GM06990 (cell line): ENCODE measurements around the gene HADHB.

Experiments
- DNase-seq: peaks from one replicate; pipeline ENCODE4 v3.0.0-alpha.2; 2011; ENCODE audit not compliant: insufficient read length; ENCODE audit errors: extremely low read depth
- H3K27me3 ChIP-seq: replicated peaks from 2 replicates; pipeline ENCODE4 v1.6.0; 2011; ENCODE audit warnings: low read length; ENCODE audit not compliant: control insufficient read depth, insufficient read depth
- H3K36me3 ChIP-seq: 2 replicates; pipeline ENCODE4 v1.5.1; 2011; ENCODE audit warnings: low read length; ENCODE audit not compliant: control insufficient read depth, insufficient read depth
- H3K4me3 ChIP-seq: replicated peaks from 2 replicates; pipeline ENCODE4 v1.5.1; 2011; ENCODE audit warnings: low read depth, mild to moderate bottlenecking, control low read depth, low read length
- CTCF ChIP-seq: IDR thresholded peaks from 2 replicates; pipeline ENCODE4 v1.5.1; 2011; ENCODE audit warnings: low read length, control low read depth, mild to moderate bottlenecking, inconsistent platforms; ENCODE audit not compliant: insufficient read depth, poor library complexity, severe bottlenecking

Gene HADHB

DNA sequence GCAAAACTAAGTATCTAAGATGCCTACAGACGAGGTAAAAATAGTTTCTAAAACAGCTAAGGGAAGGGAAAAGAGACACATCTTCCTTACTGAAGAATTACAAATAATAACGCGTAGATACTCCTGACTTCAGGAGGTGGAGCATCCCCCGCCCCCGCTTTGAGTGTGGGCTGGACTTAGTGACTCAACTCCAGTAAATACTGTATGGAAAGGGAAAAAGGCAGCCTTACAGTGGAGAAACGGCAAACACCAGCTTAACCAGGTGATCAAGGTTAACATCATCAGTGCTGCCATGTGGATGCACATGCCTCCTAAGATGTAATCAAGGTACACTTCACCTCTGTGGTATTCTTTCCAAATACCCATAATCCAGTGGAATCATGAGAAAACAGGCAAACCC is 47.9 kb downstream of the HADHB start:
- DNase-seq: no peak
- no peak overlapping the region for H3K4me3 ChIP-seq
- TF ChIP-seq CTCF: no peak

GRCh38 chr2:26295511-26295910 is 50.8 kb downstream of the HADHB start:
- no peak overlapping the region for H3K4me3 ChIP-seq
- no peaks in the 10 kb centered on the region for H3K27me3 ChIP-seq
- H3K36me3 ChIP-seq: no peaks in the 10 kb centered on the region
- TF ChIP-seq CTCF: no peak
- DNase-seq: no peak

More for the DNA sequence above, 47.9 kb downstream of the HADHB start:
- Histone ChIP-seq H3K27me3 (no peaks in the 10 kb centered on the region), H3K36me3 (0 out of 2 replicates have a peak, but pooled peaks cover 2% of the 10 kb centered on the region)

- Histone ChIP-seq H3K27me3 (no peaks in the 10 kb centered on the region), H3K36me3 (no peaks in the 10 kb centered on the region), H3K4me3 (no peak overlapping the region)
- no peak for TF ChIP-seq CTCF
- no peak for DNase-seq
Measured at GRCh38 chr2:26297061-26297460, 52.3 kb downstream of the HADHB start.

DNA sequence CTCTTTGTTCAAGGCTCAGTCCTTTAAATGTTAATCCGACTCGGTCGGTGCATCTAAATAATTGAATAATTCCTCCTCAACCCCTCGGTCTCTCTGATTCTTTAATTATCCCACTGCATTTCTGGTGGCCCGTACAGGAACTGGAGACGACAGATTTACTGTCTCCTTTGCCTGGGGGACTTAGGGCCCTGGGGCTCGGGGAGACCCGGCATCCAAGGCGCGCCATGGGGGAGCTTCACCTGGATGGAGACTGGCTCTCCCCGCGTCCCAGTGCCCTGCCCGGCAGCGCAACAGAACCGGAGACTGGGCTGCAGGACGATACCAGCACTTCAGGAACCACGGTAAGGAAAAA is 53.5 kb downstream of the HADHB start:
- no peak for DNase-seq
- no peaks in the 10 kb centered on the region for H3K27me3 ChIP-seq
- no peak for TF ChIP-seq CTCF
- no peak overlapping the region for H3K4me3 ChIP-seq
- no peaks in the 10 kb centered on the region for H3K36me3 ChIP-seq

GRCh38 chr2:26298638-26299393 is 54.1 kb downstream of the HADHB start:
- DNase-seq: peak; percentile 47
- no peaks in the 10 kb centered on the region for H3K27me3 ChIP-seq
- peak overlapping the region; percentile 29 for H3K4me3 ChIP-seq
- no peaks in the 10 kb centered on the region for H3K36me3 ChIP-seq
- TF ChIP-seq CTCF: no peak

GRCh38 chr2:26299471-26300101 is 54.8 kb downstream of the HADHB start:
- H3K36me3 ChIP-seq: no peaks in the 10 kb centered on the region
- no peaks in the 10 kb centered on the region for H3K27me3 ChIP-seq
- DNase-seq: no peak
- TF ChIP-seq CTCF: no peak
- peak overlapping the region; percentile 29 for H3K4me3 ChIP-seq
